ENCODE measurements around the gene KCNH2.

The KCNH2 gene

GRCh38 chr7:150927956-150928344 is 50.2 kb downstream of the KCNH2 start:
- Histone ChIP-seq H3K9me2 (replicated peaks; ENCODE audit: insufficient read depth, low read length) (no peaks in the 10 kb centered on the region), H3K27ac (ENCODE audit: low read depth, low read length) (no peak overlapping the region), H3K36me3 (ENCODE audit: low read length) (no peaks in the 10 kb centered on the region), H3K27me3 (ENCODE audit: low read length) (no peaks in the 10 kb centered on the region), H4K20me1 (ENCODE audit: low read depth, low read length) (no peaks in the 10 kb centered on the region), H3K9ac (ENCODE audit: low read length) (no peak overlapping the region), H3K79me2 (ENCODE audit: insufficient read depth, low read length) (no peaks in the 10 kb centered on the region), H3K4me3 (ENCODE audit: insufficient read depth, low read length, poor library complexity, severe bottlenecking) (no peak overlapping the region), H3K4me2 (ENCODE audit: low read depth, low read length, poor library complexity, severe bottlenecking) (no peak overlapping the region), H3K9me3 (ENCODE audit: insufficient read depth, low read length) (no peaks in the 10 kb centered on the region), H3F3A (ENCODE audit: insufficient read depth) (no peaks in the 10 kb centered on the region), H2AFZ (ENCODE audit: low read depth, low read length, severe bottlenecking) (no peak overlapping the region)
- TF ChIP-seq EZH2phosphoT487 (conservative IDR thresholded peaks at IDR 0.05; ENCODE audit: low read length) (no peak), CTCF (IDR thresholded peaks at IDR 0.05; ENCODE audit: insufficient read depth, low read length, poor library complexity, severe bottlenecking) (no peak)

GRCh38 chr7:150927157-150927955 is 50.8 kb downstream of the KCNH2 start:
- Histone ChIP-seq H3K36me3 (ENCODE audit: low read length) (no peaks in the 10 kb centered on the region), H2AFZ (ENCODE audit: low read depth, low read length, severe bottlenecking) (no peak overlapping the region), H3K27ac (ENCODE audit: low read depth, low read length) (no peak overlapping the region), H4K20me1 (ENCODE audit: low read depth, low read length) (no peaks in the 10 kb centered on the region), H3K9me2 (replicated peaks; ENCODE audit: insufficient read depth, low read length) (no peaks in the 10 kb centered on the region), H3K4me3 (ENCODE audit: insufficient read depth, low read length, poor library complexity, severe bottlenecking) (no peak overlapping the region), H3K4me2 (ENCODE audit: low read depth, low read length, poor library complexity, severe bottlenecking) (no peak overlapping the region), H3K79me2 (ENCODE audit: insufficient read depth, low read length) (no peaks in the 10 kb centered on the region), H3K9me3 (ENCODE audit: insufficient read depth, low read length) (no peaks in the 10 kb centered on the region), H3F3A (ENCODE audit: insufficient read depth) (no peaks in the 10 kb centered on the region), H3K27me3 (ENCODE audit: low read length) (no peaks in the 10 kb centered on the region), H3K9ac (ENCODE audit: low read length) (no peak overlapping the region)
- TF ChIP-seq CTCF (IDR thresholded peaks at IDR 0.05; ENCODE audit: insufficient read depth, low read length, poor library complexity, severe bottlenecking) = no peak
- TF ChIP-seq EZH2phosphoT487 (conservative IDR thresholded peaks at IDR 0.05; ENCODE audit: low read length) = no peak

- no peak for TF ChIP-seq EZH2phosphoT487 (conservative IDR thresholded peaks at IDR 0.05; ENCODE audit: low read length)
- TF ChIP-seq CTCF (IDR thresholded peaks at IDR 0.05; ENCODE audit: insufficient read depth, low read length, poor library complexity, severe bottlenecking) = no peak
- Histone ChIP-seq H3K27ac (ENCODE audit: low read depth, low read length) (no peak overlapping the region), H2AFZ (ENCODE audit: low read depth, low read length, severe bottlenecking) (no peak overlapping the region), H4K20me1 (ENCODE audit: low read depth, low read length) (no peaks in the 10 kb centered on the region), H3K9me3 (ENCODE audit: insufficient read depth, low read length) (no peaks in the 10 kb centered on the region), H3K27me3 (ENCODE audit: low read length) (no peaks in the 10 kb centered on the region), H3K9me2 (replicated peaks; ENCODE audit: insufficient read depth, low read length) (no peaks in the 10 kb centered on the region), H3K79me2 (ENCODE audit: insufficient read depth, low read length) (no peaks in the 10 kb centered on the region), H3K4me3 (ENCODE audit: insufficient read depth, low read length, poor library complexity, severe bottlenecking) (no peak overlapping the region), H3K9ac (ENCODE audit: low read length) (no peak overlapping the region), H3F3A (ENCODE audit: insufficient read depth) (no peaks in the 10 kb centered on the region), H3K36me3 (ENCODE audit: low read length) (no peaks in the 10 kb centered on the region), H3K4me2 (ENCODE audit: low read depth, low read length, poor library complexity, severe bottlenecking) (no peak overlapping the region)
Measured at GRCh38 chr7:150926066-150926465, 52.1 kb downstream of the KCNH2 start.

All from SU-DHL-6 (cell line).